GM12892 (cell line): Measurements from ENCODE around the gene CACNA1C.

Source experiments
- POLR2A ChIP-seq: IDR thresholded peaks from 2 replicates; pipeline ENCODE4 v1.6.1; 2011; ENCODE audit warnings: low read depth, low read length, control low read depth
- POLR2AphosphoS5 ChIP-seq: IDR thresholded peaks from 2 replicates; pipeline ENCODE4 v1.6.1; 2011; ENCODE audit warnings: low read depth, low read length, control low read depth

DNA sequence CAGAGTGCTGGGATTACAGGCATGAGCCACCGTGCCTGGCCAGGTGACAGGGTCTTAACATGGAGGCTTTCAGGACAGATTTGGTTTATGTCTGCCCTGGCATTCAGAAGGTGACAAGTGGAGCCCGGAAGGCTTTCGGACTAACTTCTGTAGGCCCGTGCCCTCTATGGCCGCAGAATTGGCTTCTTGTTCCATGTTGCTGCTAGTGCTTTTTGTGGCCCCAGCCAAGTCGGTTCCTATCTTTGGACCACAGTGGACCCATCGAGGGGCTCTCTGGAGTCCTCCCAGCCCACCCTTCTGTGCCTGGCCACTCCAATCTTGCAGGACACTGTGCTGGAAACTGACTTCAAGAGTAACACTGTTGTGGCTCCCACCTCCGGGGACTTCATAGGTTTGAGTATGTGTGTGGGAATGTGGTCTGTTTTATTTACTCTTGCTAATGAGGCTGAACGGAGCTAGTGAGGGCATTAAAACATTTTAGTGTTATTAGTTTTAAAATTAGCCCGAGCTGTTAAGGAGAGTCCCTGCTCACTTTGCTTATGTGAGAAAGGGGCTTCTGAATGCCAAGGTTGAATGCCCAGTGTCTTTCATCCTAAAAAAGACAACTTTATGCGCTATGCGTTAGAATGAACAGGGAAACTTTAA lies 245.9 kb downstream of the CACNA1C start:
- no peak for TF ChIP-seq POLR2A
- TF ChIP-seq POLR2AphosphoS5, result no peak
